RKO (cell line): ENCODE measurements around the gene CMKLR1.

Experiments
- DNase-seq: peaks from one replicate; pipeline ENCODE4 v3.0.0-alpha.2; 2016; ENCODE audit warnings: low spot score

Gene CMKLR1

DNA sequence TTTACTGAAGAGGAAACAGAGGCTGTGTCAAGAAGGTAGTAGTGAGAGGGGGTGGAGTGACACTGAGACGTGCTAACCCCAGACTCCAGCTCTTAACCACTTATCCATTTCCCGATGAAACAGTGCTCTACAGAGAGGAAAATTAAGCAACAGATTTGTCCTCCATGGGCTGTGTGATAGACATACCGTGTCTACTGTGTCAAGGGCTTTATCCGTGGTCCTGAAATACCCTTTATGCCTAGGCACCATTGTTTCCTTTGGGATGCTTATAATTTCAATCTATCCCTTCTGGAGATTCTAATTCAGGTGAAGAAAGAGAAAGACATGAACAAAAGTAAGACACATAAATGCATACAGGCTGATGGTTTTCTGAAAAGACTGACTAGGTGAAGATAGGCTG lies 71.7 kb downstream of the CMKLR1 start:
- DNase-seq = no peak

DNA sequence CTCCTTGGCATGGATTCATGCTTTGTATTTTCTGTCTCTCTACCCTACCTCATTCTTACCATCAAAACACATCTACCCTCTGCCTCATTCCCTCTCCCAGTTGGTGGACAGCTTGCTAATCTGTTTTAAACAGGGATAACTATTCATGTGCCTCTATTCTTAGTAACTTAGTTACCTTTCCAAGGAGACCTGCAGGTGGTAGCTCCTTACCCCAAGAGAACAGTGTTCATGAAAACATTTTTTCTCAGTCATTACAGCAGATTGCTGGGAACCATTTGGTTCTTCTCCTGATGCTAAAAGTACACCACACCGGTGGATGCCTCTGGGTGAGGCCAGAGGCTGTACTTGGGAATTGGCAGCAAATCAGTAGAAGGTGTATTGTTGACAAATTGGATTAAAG lies 73.0 kb downstream of the CMKLR1 start:
- DNase-seq = no peak

DNA sequence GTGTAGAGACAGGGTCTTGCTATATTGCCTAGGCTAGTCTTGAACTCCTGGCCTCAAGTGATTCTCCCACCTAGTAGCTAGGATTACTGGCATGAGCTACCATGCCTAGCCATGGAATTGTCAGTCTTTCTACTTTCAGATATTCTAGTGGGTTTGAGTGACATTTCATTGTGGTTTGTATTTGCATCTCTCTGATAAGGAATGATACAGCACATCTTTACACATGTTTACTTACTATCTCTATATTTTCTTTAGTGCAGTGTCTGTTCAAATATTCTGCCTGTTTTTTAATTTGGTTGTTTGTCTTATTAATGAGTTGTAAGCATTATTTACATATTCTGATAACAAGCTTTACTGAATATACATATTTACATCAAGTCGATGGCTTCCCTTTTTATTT lies 73.6 kb downstream of the CMKLR1 start:
- DNase-seq = no peak

DNA sequence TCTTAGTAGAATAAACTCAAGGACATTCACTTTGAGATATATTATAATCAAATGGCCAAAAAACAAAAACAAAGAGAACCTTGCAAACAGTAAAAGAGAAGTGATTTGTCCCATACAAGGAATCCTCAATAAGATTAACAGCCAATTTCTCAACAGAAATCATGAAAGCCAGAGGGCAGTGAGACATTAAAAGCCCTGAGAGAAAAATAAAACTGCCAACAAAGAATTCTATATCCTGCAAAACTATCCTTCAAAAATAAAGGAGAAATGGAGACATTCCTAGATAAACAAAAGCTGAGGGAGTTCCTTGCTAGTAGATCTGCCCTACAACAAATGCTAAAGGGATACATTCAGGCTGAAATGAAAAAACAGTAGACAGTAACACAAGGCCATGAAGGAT lies 78.1 kb downstream of the CMKLR1 start:
- DNase-seq = no peak

DNA sequence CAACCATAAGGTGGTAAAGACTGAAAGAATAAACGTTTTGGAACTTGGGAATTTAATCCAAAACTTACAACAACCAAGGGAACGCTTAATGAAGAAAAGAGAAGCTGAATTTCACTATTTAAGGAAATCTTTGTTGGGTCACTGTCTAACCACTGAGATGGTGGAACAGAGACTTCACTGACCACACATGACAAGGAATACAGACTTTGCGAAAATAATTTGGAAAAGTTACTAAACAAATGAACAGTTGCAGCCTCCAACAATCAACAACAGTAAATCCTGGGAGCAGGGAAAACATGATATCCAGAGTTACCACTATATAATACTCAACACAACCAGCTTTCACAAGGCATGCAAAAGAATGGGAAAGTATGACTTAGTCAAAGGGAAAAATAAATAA lies 79.1 kb downstream of the CMKLR1 start:
- DNase-seq = no peak

DNA sequence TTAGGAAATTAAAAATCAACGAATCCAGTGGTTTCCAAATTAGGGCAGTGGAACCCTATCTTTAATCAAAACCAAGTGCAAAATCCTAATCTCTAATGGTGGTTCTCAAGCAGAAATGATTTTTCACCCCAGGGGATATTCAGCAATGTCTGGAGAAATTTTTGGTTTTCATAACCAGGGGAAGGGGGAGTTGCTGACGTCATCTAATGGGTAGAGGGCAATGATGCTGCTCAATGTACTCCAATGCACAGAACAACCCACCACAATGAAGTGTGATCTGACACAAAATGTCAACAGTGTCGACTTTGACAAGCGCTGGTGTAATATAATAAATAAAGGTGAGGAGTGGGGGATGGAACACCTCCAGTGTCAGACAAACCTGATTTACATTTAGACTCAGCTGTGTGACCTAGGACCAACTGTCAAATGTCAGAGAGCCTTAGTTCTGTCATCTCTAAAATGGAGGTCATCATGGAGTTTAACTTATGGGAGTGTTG lies 81.5 kb downstream of the CMKLR1 start:
- no peak for DNase-seq

DNA sequence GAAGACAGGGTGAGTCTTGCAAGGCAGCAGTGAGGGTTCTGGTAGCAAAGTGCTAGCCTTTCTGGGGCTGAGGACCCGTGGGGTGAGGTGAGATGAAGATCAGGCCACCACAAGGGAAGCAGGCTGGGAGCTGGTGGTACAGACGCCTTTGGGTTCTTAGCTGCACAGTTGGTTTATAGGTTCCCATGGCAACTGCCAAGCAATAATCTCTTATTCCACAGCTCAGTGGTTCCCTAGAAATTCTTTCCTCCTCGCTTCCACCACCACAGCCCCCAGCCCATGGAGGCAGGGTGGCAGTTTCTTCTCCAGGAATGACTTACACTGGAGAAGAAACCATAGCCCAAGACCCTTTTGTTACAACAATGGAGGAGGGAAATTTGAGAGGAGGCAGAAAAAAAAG lies 82.1 kb downstream of the CMKLR1 start:
- DNase-seq = no peak

DNA sequence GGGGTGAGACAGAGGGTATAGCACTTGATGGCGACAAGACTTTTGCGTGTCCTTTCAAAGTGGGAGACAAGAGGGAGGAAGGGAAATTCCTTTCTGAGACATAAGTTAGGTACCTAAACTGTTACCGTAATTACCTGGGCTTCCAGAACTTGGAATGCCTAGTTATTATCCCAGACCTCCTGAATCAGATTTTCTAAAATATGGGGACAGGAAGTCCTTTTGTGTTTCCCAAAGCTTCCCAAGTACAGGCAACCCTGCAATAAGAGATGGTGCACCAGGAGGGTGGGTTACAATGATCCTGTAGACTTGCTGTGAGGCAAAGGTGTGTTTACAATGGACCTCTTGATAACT lies 83.9 kb downstream of the CMKLR1 start:
- DNase-seq = no peak

DNA sequence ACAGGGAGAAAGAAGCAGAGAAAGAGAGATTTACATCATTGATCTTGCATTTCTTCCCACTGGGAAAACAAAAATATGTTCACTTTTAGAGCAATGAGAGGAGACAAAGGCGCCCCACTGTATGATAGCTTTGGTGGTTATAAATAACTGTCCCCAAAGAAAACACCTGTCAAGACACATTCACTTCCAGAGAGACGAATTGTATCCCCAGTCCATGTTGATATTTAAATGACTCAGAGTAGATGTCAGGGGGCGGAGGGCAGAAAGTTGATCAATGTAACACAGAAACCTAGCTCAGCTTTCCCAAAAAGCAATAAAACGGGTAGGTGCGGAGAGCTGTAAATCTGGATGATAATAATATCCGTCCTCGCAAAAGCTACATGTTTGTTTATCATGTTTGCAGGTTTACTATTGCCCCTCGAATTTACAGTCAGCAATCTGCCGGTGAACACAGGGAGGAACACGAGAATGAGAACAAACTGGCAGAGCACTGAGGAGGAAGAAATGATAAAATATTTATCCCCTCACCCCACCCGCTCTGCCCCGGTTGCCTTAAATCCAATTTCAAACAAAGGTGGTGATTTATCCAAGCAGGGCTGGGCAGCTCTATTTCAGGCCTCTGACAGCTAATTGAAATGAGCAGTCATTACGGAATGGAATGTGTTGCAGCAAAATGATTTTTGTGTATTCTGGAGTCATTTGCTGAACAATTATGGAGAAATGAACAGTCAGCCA lies 84.4 kb downstream of the CMKLR1 start:
- no peak for DNase-seq

DNA sequence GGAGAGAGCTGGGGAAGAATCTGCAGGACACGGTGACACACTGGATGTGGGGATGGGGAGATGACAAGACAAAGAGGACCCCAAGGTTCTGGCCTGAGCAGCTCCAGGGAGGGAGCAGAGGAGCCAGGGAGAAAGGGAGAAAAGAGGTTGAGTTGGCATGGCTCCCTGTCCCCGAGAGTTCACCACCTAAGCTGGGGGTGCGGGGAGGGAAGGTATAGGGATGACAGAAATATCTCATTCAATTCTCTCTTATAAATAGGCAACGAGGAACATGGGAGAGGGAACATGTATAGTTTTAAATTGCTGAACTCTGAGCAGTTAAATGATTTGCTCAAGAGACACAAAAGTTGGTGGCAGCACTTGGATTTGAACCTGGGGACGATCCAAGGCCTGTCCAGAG lies 85.1 kb downstream of the CMKLR1 start:
- DNase-seq = no peak

DNA sequence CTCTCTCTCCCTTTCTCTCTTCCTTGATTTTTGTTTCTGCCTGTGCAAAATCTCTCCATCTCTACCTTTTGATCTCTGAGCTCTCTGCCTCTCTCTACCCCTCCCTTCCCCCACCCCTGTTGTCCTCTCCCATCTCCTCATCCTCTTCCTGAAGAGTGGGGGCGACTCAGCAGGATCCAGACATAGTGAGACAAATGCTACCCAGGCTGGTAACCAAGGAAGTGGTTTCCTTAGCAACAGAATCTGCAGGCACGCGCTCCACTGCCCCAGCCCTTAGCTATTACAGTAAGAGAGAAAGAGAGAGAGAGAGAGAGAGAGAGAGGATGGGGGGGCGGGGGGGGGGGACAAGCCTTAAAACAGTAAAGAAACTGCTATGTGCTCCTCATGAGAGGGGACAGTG lies 85.6 kb downstream of the CMKLR1 start:
- no peak for DNase-seq

DNA sequence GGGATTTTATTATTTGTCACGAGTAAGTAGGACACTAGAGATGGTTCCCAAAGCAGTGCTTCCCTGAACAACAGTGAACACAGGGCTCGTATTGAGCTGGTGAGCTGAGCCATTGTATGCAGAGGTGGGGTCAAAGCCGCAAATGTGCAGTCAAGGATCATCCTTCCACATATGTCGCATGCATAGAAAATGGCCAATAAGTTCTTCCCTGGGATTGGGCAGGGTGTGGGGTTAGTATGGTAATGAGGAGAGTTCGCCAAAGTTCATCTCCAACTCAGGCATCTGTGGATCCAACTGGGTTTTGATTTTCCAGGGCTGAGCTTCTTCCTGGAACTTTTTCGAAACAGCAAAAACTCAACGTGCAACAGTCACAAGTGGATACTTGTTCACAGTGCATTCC lies 86.6 kb downstream of the CMKLR1 start:
- DNase-seq = no peak

DNA sequence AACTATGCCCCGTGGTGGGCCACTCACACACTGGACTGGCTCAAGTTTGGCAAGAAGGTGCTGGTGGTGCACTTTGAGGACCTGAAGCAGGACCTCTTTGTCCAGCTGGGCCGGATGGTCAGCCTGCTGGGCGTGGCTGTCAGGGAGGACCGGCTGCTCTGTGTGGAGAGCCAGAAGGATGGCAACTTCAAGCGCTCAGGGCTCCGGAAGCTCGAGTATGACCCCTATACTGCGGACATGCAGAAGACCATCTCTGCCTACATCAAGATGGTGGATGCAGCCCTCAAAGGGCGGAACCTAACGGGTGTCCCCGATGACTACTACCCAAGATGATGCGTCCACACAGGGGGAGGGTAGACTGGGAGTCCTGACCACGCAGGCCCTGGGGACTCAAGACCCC lies 91.1 kb downstream of the CMKLR1 start:
- no peak for DNase-seq

DNA sequence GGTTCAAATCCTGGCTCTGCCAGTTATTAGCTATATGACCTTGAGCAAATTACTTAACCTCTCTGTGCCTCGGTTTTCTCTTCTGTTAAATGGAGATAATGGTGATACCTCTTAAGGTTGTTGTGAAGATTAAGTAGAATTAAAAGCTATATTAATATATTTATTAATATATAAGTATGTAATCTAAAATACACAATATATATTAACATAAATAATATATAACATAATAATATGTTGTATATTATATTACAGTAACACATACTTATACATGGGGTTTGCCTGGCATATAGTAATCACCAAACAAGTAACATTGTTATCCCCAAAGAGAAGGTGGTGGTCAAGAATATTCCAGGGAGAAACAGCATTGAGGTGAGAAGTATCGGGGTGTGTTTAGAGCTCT lies 92.0 kb downstream of the CMKLR1 start:
- DNase-seq = no peak

DNA sequence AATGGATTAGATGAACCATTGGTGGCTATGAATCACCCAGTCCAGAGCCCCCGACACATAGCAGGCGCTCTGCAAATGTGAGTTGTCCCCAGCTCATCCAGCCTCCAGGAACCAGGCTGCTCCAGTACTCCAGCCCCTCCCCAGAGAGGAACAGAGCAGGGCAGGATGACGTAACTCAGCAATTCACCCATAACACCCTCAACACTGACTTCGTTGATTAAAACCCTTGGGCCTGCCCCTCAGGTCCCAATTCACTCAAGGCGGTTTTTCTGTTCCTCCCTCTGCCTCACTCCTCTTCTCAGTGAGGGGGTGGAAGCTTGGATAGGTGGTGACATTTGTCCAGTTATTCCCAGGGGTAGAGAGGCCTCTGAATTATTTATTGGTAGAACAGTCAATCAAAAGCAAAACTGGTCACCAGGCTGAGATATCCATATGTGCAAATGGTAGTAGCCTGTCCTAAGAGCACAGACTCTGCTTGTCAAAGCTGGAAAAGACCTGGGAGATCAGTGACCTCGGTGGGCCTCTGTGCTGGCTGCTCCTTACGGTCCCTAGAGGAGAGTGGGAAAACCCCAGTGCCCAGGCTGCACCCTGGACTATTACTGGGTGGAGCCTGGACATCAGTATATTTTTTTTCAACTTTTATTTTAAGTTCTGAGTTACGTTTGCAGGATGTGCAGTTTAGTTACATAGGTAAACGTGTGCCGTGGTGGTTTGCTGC lies 97.0 kb downstream of the CMKLR1 start:
- peak; percentile 13 for DNase-seq

DNA sequence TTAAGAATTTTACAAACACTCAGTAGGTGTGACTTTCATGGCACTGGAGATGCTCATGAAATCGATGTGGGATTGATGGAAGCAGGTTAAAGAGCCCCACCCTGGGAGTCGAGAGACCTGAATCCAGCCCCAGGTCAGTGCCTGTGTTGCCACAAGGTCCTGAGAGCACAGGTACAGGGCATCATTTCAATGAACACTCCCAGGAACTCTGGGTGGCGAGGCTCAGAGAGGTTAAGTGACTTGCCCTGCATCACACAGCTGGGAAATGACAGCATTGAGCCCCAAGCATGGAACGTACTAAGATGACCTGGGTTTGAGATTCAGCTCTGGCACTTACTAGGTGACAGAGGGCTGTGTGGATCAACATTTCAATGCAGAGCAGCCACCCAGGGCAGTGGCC lies 98.2 kb downstream of the CMKLR1 start:
- no peak for DNase-seq

DNA sequence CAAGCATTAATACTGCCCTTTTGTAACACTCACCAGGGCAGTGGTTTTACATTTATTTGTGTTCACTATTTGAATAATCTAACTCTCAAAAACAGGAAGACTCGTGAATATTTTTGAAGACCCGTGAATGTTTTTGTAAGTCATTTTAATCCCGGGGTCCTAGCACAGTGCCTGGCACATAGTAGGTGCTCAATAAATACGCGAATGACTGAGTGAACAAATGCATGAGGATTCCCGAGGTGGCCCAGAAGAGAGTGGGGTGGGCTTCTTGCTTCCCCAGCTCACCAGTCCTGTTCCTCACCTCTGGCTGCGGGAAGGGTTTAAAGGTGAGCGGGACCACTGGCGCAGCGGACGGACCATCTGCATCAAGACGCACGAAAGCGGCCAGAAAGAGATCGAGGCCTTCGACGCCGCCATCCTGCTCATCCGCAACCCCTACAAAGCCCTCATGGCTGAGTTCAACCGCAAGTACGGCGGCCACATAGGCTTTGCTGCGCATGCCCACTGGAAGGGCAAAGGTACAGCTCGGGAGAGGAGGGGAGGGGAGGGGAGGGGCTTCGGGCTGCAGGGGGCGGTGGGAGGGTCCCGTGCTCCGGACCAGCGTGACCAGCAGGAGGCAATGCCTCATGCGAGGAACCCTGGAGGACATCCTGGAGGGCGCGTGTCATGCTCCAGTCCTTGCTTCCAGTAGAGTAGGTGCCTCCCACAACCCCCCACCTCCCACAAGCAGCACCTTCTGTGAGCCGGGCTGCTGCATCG lies 98.9 kb downstream of the CMKLR1 start:
- DNase-seq = no peak

DNA sequence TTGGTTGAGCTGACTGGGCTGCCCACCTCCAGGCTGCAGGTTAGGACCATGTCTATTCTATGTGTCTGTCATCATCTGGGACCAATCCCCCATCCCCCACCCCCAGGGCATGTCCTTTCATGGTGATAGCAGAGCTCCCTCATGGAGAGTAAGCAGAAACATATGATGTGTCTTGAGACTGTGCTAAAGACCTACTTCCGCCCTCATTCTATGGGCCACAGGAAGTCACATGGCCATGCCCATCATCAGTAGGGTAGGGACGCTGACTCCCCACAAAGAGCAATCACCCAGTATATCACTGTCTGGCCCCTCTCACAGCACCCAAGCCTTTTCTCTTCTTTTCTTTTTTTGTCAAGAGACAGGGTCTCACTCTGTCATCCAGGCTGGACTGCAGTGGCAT lies 99.7 kb downstream of the CMKLR1 start:
- DNase-seq = no peak

DNA sequence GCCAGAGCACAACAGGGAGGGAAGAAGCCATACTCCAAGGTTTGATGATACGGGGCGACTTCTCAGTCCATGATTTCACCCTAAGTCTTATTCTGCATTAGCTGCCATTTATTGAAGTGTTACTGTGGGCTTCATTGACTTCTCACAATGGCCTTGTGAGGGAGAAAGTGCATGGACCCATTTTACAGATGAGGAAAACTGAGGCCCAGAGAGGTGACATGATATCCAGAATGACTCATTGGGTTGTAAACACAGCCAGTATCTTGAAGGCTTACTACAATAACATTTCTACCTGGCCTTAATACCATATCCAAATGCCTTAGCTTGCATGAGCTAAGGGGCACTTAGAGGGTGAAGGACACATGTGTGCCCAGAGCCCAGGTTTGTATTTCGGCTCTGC lies 100.6 kb downstream of the CMKLR1 start:
- no peak for DNase-seq
